Urothelium cell line (cell line): Measurements from ENCODE around the gene LY6G5B.

Experiments used
- DNase-seq: peaks from one replicate; pipeline ENCODE4 v3.0.0; 2011; ENCODE audit warnings: low spot score, mixed read lengths
- FAIRE-seq: peaks from 2 replicates; lab custom pipeline; 2011; peaks lifted over from hg19 to GRCh38; lab: Jason Lieb, UNC

LY6G5B gene

DNA sequence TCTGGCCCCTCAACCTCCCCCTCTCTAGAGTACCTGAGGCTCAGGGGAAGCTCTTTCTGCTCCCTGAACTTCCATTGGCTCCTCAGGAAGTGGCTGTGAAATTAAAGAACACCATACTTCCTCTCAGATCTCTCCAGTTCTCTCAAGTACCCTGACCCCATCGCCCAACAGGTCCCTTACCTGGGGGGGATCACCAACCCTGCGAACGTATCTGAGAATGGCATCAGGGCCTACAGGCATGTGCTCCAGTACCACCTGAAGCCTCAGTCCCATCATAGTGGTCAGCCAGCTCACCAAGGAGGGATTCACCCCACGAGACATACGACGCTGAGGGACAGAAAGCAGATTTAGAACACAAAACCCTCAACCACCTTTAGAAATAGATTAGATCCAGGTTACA, 29.2 kb upstream of the LY6G5B start:
- DNase-seq (no peak), FAIRE-seq (no peak)

DNA sequence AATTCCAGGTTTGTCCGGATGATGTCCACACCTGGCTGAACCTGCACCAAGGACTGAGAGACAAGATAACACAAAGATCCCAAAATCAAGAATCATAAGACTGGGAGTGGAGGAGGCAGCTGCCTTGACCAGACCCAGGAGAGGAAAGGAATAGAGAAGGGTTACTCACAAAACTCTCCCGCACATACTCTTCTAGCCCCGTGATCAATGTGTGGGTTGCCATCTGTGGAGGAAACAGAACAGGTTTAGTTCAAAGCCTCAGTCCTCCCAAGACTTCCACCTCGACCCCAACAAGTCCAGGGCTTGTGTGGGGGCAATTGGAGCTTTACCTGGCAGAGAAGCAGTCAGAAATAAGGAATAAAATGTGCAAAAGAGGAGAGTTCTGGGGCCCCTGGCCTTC, 28.4 kb upstream of the LY6G5B start:
- no peak for FAIRE-seq

DNA sequence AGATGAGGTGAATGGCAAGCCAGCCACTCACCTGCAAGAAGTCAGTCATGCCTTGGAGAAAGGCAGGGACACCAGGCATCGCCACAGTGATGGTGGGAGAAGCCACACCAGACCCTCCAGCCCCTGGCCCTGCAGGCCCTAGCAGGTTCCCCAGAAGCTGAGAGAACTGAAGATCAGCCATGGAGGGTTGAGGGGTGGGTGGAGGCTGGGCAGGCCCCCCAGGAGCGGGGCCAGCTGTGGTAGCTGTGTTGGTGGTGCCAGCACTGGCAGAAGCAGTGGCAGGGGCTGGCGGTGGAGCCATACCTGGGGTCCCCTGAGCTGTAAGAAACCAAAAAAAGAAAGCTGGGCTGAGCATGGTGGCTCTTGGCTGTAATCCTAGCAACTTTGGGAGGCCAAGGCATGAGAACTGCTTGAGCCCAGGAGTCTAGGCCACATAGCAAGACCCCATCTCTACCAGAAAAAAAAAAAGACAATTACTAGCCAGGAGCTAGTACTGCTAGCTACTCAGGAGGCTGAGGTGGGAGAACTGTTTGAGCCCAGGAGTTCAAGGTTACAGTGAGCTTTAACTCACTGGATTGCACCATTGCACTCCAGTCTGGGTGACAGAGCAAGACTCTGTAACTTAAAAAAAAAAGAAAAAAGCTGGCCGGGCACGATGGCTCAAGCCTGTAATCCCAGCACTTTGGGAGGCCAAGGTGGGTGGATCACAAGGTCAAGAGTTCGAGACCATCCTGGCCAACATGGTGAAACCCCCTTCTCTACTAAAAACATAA, 26.8 kb upstream of the LY6G5B start:
- FAIRE-seq (no peak), DNase-seq (no peak)

More for the DNA sequence above, 28.4 kb upstream of the LY6G5B start:
- DNase-seq = no peak

DNA sequence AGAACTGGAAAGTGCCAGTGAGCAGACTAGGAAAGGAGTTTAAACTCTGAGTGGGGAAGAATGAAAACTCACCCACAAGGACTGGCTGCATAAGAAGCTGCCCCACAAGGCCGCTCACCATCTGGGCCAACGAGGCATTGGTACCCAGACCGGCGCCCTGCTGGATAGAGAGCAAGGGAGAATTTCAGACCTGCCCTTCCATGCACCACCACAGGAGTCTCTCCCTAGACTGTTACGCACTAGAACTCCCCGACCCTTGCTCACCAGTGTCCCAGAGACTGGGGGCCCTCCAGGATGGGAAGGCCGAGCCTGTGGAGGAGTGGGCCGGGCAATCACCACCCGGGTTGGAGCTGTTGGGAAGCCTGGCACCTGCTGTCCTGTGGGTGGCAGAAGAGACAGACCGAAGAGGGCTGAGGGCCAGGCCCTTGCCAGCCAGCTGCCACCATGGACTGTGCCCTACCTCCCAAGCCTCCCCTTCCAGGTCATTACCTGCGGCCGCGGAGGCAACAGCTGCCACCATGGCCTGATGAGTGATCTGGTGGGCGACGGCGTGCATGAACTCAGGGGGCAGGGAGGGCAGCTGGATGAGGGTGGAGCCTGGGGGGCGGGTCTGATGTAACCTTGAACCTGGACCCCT, 25.8 kb upstream of the LY6G5B start:
- no peak for DNase-seq
- FAIRE-seq = no peak

DNA sequence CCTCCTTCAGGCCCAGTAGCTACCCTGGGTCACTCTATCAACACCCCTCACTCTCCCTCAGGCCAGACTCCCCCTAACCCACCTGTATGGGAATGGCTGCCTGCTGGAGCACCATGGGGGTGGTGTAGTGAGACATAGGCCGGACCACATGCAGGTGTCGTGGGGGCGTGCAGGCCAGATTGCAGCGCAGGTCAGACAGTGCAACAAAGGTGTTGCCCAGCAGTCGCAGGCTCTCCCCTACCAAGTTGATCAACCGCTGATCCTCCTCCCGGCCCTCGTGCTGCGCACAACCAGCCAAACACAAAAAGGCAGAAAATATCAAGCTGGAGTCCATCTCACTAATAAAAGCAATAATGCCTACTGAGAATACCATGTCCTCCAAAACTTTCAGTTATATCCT, 24.5 kb upstream of the LY6G5B start:
- DNase-seq (no peak), FAIRE-seq (no peak)

DNA sequence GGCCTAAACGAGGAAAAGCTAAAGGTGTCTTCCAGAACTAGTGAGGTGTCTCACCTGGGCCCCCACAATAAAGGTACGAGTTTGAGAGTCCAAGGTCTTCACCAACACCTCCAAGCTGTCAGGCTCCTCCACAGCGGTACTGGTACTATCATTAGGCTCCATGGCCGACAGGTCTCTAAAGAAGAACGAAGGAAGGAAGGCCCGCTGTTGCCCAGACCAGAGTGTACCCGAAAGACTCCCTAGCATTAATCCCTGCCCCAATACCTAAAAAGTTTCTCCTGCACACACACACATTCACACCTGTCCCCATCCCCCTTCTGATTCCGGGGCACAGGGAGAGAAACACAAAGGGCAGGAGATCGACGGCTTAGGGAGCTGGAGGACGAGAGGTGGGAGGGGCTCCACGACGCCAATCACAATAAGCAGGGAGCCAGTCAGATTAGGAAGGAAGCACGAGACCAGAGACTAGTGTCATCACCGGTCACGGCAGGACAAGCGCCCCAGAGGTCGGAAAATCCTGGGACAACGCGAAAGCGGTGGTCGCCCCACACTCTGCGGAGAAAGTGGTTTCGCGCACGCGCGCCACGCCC, 18.1 kb upstream of the LY6G5B start:
- DNase-seq (peak; percentile 67), FAIRE-seq (no peak)

DNA sequence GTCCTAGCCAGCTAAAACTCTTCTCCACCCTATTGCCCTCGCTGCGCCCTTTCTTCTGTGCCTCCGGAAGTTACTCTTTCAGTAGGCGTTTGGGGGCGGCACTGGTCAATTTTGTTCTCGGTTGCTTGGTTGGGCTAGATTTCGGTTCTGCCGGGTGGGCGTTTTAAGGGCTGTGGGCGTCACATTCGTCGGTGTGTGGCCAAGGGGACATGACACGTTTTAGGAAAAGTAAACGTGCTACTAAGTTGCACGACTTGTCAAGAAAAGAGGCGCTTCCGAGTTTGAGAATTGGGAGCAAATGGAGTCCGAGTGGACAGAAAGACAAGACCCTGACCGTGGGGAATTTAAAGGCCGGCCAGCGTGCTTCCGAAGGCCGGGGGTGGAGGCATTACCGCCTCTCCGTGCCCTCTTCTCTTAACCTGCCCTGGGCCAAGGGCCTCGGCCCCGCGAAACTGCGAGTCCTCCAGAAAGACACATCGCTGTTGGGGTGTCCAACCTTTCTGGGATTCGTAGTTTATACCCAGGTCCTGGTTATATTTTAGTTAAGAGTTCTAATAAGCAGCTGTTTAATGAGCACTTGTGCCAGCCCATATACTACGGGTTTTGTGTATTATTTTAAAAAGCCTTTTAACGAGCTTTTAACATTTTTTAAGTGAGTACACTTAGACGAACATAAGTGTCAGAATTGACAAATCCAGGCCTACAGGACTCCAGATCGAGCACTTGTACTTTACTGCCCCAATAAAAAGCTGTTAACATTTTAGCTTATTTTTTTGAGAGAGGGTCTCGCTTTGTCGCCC, 16.7 kb upstream of the LY6G5B start:
- peak; percentile 90 for DNase-seq
- FAIRE-seq = no peak

DNA sequence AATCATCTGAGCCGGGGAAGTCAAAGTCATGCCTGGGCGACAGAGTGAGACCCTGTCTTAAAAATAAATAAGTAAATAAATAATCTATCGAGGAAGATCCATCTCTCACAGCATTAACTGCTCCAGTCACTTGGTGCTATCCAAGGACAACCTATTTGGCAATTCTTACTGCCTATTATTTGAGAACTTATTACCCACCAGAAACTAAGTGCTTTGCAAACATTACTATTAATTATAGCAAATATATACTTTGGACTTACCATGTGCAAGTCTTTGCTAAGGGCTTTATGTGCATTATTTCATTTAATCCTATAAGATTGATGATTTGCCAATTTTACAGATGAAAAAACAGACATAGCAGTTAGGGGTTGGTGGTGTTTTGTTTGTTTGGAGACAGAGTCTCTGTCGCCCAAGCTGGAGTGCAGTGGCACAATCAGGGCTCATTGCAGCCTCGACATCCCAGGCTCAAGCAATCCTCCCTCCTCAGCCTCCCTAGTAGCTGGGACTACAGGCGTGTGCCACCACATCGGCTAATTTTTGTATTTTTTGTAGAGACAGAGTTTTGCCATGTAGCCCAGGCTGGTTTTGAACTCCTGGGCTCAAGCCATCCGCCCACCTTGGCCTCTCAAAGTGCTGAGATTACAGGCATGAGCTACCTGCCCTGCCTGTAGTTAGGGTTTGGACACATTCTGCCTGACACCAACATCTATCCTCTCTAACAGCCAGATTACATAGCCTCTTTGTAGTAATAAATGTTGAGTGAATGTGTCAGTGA, 15.0 kb upstream of the LY6G5B start:
- FAIRE-seq = no peak
- no peak for DNase-seq

DNA sequence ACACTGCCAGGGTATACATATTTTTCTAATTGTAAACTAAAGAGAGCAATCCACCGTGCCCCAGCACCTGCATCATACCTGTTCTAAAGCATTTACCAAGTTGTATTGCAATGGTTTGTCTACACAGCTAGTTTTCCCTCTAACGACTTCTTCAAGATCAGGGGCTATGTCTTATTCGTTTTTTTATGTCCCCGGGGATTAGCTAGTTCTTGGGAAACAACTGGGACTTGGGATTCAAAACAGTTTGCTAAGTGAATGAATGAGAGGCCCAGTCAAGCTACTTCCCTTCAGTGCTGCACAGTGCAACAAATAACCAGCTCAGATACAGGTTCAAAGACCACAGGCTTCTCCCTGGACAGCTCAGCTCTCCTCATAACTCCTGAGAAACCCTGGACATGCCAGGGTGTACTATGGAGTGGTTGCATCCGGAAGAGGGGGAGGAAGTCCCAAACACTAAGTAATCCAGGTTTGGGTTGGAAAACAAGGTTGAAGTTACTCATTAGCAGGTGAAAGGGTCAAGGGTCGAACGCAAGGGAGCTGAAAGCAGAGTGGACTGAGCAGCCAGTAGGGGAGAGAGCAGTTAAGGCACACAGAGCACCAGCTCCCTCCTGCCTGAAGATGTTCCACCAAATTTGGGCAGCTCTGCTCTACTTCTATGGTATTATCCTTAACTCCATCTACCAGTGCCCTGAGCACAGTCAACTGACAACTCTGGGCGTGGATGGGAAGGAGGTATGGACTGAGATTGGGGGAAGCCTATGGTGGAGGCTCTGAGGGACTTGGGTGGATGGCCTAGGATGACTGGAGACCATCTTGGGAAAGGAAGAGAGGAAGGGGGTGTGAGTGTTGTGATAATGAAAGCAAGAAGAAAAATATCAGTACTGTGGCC, 14.2 kb upstream of the LY6G5B start, which contains the start of gene APOM:
Gene APOM, plus strand, starts transcription at position 546 of the 889 bp plus-strand sequence. Its CDS starts 73 bp downstream, at position 619.
- DNase-seq (no peak), FAIRE-seq (no peak)

DNA sequence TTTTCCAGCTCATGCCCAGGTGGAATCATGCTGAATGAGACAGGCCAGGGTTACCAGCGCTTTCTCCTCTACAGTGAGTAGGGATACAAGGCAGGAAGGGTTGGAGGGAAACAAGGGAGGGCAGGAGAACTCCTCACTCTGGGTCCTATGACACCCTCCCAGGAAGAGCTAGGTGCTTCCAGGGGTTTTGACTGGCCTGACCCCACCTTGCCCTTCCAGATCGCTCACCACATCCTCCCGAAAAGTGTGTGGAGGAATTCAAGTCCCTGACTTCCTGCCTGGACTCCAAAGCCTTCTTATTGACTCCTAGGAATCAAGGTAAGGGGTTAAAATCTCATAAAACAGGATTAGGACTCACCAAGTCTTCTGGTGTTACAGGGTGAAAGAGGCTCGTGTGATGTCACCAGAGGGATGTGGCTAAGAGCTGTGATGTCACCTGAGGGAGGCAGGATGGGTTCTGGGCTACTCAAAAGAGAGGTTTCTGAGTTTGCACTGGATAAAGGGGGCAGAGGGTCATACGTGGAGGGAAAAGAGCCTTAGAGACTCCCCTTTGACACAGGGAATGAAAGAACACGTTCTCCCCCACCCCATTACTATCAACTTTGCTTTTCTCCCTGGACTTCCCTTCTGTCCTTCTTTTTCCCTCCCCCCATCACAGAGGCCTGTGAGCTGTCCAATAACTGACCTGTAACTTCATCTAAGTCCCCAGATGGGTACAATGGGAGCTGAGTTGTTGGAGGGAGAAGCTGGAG, 12.2 kb upstream of the LY6G5B start:
- FAIRE-seq (no peak), DNase-seq (no peak)

DNA sequence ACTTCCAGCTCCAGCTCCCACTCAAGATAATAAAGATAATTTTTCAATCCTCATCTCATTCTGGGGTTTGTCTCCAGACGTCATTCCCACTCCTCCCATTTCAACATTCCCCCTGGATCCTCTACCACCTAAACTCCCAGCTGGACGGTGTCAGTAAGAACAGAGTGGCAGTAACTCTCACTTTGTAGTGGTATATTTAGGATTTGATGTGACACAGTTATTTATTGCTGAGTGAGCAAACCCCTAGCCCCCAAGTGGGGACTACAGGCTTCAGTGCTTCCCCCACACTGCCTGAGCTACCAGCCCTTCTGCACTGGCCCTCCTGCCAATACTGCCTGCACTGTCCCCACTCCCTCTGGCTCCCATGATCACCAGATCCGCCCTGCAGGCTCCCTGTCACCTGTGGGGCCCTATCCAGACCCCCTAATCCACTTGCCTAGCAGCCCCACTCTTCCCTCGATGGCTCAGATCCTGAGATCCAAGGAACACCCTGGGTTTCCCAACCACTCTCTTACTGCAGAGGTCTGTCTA, 11.6 kb upstream of the LY6G5B start:
- FAIRE-seq (no peak), DNase-seq (no peak)

DNA sequence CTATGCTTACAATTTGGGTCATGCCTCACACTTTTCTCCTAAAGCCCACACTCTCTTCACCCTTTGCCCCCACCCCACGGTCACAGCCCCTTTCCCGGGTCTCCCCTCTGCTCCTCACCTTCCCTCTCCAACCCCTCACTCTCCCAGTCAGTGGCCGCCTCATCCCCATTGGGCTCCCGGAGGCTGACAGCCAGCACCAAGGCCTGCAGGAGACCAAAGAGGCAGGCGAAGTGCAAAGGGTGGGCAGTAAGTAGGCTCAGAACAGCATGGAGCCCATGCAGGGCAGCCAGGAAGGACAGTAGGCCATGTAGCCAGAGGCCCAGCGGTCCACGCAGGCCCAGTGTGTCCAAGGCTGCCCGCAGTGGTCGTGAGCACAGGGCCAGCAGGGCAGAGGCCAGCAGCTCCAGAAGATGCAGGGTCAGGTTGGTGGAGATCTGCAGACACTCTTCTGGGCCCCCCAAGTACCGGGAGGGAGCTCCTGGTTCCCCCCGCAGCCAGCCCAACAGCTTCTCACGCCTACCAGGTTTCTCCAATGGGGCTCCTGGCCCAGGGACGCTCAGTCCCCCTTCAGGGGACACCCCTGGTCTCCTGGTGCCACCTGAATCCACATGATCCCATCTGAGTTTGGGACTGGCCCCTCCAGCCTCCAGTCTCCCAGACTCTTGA, 10.7 kb upstream of the LY6G5B start:
- DNase-seq = no peak

DNA sequence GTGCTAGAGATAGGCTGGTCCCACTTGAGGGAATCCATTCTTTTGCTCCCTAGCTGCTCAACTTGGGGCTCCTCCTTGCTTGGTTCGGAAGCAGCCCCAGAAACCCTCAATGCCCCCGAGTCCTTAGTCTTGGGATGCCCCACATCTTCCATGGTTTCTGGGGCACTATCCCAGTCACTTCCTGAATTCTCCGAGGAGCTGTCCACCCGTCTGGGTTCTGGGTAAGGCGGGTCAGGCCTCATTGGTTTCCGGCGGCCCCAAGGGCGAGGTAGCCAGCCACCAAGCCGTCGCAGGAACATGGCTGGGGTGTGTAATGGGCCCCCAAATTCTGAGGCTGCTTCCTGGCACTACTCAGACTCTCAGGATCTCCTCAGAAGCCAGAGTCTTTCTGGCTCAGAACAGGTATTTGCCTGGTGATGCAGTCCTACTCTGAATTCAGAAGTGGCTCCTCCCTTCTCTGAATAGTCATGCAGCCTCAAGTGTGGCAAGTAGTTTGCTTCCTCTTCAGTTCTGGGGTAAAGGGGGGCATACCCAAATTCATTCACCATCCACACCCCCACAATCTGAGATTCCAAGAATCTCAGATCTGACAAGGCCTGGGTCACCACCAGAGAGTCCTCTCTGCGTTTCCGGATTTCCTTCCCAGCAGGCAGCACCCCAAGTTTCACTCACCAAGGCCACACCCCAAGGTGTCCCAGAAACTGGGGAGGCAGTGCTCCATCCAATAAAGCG, 10.0 kb upstream of the LY6G5B start:
- FAIRE-seq (no peak), DNase-seq (peak; percentile 34)

More for the DNA sequence above, 10.7 kb upstream of the LY6G5B start:
- no peak for FAIRE-seq

DNA sequence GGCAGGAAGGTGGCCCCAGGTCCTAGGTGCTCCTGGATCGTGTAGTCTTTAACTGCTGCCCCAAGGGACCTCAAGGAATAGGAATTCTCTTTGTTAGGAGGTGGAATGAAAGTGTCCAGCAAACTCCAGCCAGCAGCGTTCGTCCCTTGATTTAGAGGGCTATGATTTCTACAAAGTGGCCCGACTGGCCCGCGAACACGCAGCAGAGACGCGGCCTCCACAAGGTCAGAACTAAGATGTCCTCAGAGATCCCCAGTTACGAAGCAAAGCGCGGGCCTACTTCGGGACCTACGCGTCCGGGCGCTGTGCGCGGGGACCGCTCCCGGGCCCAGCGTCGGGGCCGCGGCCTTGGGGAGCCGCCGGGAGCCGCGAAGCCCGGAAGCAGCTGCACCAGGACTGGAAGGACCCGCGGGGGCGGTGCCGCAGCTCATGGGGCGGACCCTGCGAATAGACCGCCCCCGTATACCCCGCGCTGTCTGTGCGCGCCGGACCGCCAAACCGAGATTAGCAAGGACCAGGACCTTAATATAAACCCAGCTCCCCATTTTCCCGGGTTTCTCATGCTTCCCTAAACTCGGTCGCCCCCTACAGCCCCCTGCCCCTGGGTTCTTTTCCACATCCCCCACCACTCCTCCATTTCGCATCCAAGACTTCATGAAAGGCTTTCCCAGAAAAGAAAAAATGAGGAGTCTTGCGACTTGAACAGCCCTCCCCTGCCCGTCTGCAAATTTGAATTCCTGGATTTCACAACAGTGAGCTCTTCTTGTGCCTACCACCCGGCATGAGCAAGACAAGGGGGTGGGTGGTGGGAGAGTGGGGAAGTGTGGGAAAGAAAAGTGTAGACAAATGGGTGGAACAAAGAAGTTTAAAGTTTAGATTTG, 9.2 kb upstream of the LY6G5B start, which contains the start of gene C6orf47:
Gene C6orf47, minus strand, starts transcription at position 398 of the 881 bp plus-strand sequence. CDS start 831 bp downstream, outside the sequence.
- peak; percentile 88 for DNase-seq
- no peak for FAIRE-seq

DNA sequence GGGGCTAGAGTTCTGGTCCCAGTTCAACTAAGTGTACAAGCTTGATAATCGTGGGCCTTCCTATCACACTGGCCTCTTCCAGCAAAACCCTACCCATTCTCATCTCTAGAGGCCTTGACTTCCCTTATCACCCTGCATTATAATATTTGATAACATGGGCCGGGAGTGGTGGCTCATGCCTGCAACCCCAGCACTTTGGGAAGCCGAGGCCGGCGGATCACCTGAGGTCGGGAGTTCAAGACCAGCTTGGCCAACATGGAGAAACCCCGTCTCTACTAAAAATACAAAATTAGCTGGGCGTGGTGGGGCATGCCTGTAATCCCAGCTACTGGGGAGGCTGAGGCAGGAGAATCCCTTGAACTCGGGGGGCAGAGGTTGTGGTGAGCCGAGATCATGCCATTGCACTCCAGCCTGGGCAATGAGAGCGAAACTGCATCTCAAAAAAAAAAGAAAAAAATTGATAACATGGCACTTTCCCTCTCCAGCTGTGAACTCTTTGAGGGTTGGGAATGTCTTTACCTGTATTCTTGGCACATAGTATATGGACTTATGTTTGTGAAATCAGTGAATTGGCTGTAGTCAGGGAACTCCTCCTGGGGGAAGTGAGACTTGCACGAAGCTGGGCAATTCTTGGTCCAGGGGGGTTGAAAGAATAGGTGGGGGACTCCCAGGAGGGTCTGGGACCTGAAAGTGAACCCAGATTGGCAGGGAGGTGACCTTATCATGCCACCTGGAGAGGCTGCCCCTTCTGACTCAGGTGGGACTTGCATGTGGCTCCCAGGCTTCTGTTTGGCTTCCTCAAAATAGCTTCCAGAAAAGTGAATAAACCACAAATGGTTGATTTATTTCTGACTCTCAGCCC, 8.3 kb upstream of the LY6G5B start:
- no peak for FAIRE-seq
- no peak for DNase-seq
